ENCODE data around the gene LARP1. TPM values are rescaled to one million over a fixed set of nuclear protein-coding genes. Genes with fewer than 3 reads are reported as not detected.

The LARP1 gene
- 329 and 371 TPM in 2 replicates for total RNA-seq (2011; cell fraction: chromatin; rRNA removed; ENCODE audit: low replicate concordance)
- 172 and 190 TPM in 2 replicates for total RNA-seq (2011; cell fraction: nucleolus; rRNA removed)
- 207 and 246 TPM in 2 replicates for total RNA-seq (2011; cell fraction: nucleoplasm; rRNA removed)
- total RNA-seq (2014; rRNA removed), result 80.4 and 108 TPM in 2 replicates
- 103 and 123 TPM in 2 replicates for total RNA-seq (2014; rRNA removed; fragmentation: Illumina TruSeq; extraction: Trizol)
- total RNA-seq (2015; rRNA removed; fragmentation: Illumina TruSeq; extraction: Trizol), result 92.0 and 99.1 TPM in 2 replicates
- 267 and 300 TPM in 2 replicates for total RNA-seq (2021)
- 74.2 and 82.6 TPM in 2 replicates for polyA plus RNA-seq (2011; rRNA removed)
- polyA plus RNA-seq (2011; cell fraction: cytosol; rRNA removed), result 50.4 and 50.8 TPM in 2 replicates
- polyA plus RNA-seq (2011; cell fraction: nucleus; rRNA removed), result 249 and 279 TPM in 2 replicates
- polyA plus RNA-seq (2012), result 72.9 and 116 TPM in 2 replicates
- polyA plus RNA-seq (2014; fragmentation: Illumina TruSeq; extraction: Trizol), result 184 and 201 TPM in 2 replicates
- 10 to 100 TPM; 22.6 to 54.7 TPM for polyA plus RNA-seq (2014; fragmentation: Nextera tagmentation; extraction: Ambion mirVana)
- polyA plus RNA-seq (2014; rRNA removed), result 113 and 114 TPM in 2 replicates
- 95.4 and 99.1 TPM in 2 replicates for polyA minus RNA-seq (2011; rRNA and poly(A)+ RNA removed)
- polyA minus RNA-seq (2011; cell fraction: cytosol; rRNA and poly(A)+ RNA removed), result 92.4 and 104 TPM in 2 replicates
- polyA minus RNA-seq (2011; cell fraction: nucleus; rRNA and poly(A)+ RNA removed), result 77.0 and 118 TPM in 2 replicates
- Bru-seq, nascent RNA, result percentile 87 among the genes with signal in this experiment
- BruChase-seq, experiment 1, labeled RNA remaining after a 2-hour chase, result percentile 90 among the genes with signal in this experiment
- BruChase-seq, experiment 2, labeled RNA remaining after a 6-hour chase, result percentile 90 among the genes with signal in this experiment
- long read RNA-seq, experiment 1, transcript LARP1-214 (2 exons, 287 nt), result major isoform, 6 of 644 reads
- long read RNA-seq, experiment 1, partial matches to known transcripts, result 166 of 644 reads
- long read RNA-seq, experiment 1, other reads (novel, unspliced or antisense), result 472 of 644 reads
- long read RNA-seq, experiment 2, partial matches to known transcripts, result 6 of 96 reads
- long read RNA-seq, experiment 2, other reads (novel, unspliced or antisense), result 90 of 96 reads
- long read RNA-seq, experiment 3, partial matches to known transcripts, result 13 of 53 reads
- long read RNA-seq, experiment 3, other reads (novel, unspliced or antisense), result 39 of 53 reads

DNA sequence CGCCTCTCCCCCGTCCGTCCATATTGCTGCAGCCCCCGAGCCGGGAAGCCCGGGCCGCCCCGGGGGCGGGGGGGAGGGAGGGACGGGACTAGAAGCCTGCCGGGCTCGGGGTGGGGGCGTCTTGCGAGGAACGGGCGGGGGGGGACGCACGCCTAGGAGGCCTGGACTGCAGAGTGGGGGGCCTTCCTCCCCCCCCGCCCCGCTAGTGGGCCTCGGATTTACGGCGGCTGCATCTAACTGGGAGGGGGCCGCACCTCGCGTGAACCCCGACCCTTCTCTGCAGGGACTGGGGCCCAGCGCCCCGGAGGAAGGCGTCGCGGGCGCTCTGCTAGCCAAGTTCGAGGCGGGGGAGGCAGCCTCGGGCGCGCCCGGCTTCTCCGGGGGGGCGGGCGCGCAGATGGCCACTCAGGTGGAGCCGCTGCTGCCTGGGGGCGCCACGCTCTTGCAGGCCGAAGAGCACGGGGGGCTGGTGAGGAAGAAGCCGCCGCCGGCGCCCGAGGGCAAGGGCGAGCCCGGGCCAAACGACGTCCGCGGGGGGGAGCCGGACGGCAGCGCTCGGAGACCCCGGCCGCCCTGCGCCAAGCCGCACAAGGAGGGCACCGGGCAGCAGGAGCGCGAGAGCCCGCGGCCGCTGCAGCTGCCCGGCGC, at the start of gene LARP1:
TSS of gene LARP1 (plus strand) at position 17 of the 648 bp plus-strand sequence. CDS start at position 398, 381 bp downstream.
- Histone ChIP-seq H3K4me1 (replicated peaks in 1 of 2; ENCODE audit: control insufficient read depth in 2 of 2, insufficient read depth in 2 of 2, low read length in 2 of 2) (peaks cover 36 to 44% of the 10 kb centered on the region in 2 experiments), H3K79me2 (ENCODE audit: control insufficient read depth, insufficient read depth, low read length) (peaks cover 69% of the 10 kb centered on the region), H3K36me3 (ENCODE audit: control insufficient read depth, insufficient read depth, low read length) (peaks cover 16% of the 10 kb centered on the region; the same call in 2 of the 3 replicates), H3K9ac (ENCODE audit: insufficient read depth in 1 of 2, low read depth in 2 of 2, low read length in 2 of 2) (peak within 1 kb of the TSS; percentile 97 to 98), H3K9me1 (ENCODE audit: control insufficient read depth, insufficient read depth, low read length) (no peaks in the 10 kb centered on the region), H2AFZ (ENCODE audit: low read depth, low read length) (peak within 1 kb of the TSS; percentile 86), H3K4me3 (peak within 1 kb of the TSS; percentile 83), H3K9me3 (replicated peaks; ENCODE audit: control insufficient read depth, insufficient read depth, low read depth, low read length) (no peaks in the 10 kb centered on the region), H4K20me1 (replicated peaks; ENCODE audit: control insufficient read depth, insufficient read depth, low read length) (peaks cover 26% of the 10 kb centered on the region), H3K27ac (ENCODE audit: extremely low read depth, low read depth, low read length) (peak within 1 kb of the TSS; percentile 99), H3K27me3 (ENCODE audit: control insufficient read depth in 2 of 2, insufficient read depth in 2 of 2, low read length in 2 of 2) (no peaks in the 10 kb centered on the region), H3K4me2 (ENCODE audit: insufficient read depth, low read length) (peak within 1 kb of the TSS; percentile 89)
- no TSS peak for BruUV-seq (replicated peaks)
- ATAC-seq (peak; percentile 41), FAIRE-seq (no peak), DNase-seq (ENCODE audit: extremely low read depth in 1 of 4, low spot score in 3 of 4) (peak in 3 of 4 experiments; percentile 70 to 73 (median 71))
- intact Hi-C loops (cut with micrococcal nuclease), result loop anchor here (1.0 to 2.0 kb wide), 4 partner anchors 57 to 103 kb away; partner anchors contain the start of gene CNOT8
- ChIA-PET POLR2A (interaction anchor here (0.6 to 1.0 kb wide), 3 partner anchors 51 to 618 kb away, joined by 3 read pairs; no protein-coding TSS in a partner anchor), CTCF (ENCODE audit: low intra/inter-chr PET ratio) (interaction anchor here (0.7 kb wide), 1 partner anchor 73 kb away, joined by 11 read pairs; no protein-coding TSS in a partner anchor)
- in situ Hi-C loops (cut with MboI), result no loop called here
- WGBS (ENCODE audit: insufficient coverage, low coverage, missing lambda C conversion rate), result 0% methylated on average over 7 of the region's 75 CpGs
- TF ChIP-seq, protein P1, sequence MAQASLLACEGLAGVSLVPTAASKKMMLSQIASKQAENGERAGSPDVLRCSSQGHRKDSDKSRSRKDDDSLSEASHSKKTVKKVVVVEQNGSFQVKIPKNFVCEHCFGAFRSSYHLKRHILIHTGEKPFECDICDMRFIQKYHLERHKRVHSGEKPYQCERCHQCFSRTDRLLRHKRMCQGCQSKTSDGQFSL (CRISPR knock-in tag; IDR thresholded peaks at IDR 0.05), result peak; percentile 72; the same call in 1 of the 2 replicates
- TF ChIP-seq, protein P1 (tag; IDR thresholded peaks at IDR 0.05), result no peak; a peak in 1 of 4 replicates
- peak; percentile 69; the same call in 1 of the 2 replicates for TF ChIP-seq ZBTB17 (CRISPR knock-in tag; IDR thresholded peaks at IDR 0.05)
- TF ChIP-seq MEF2D (tag; conservative IDR thresholded peaks at IDR 0.05; ENCODE audit: low read depth), result no peak
- no peak for TF ChIP-seq CBX5 (IDR thresholded peaks at IDR 0.05; ENCODE audit: borderline replicate concordance, low read depth)
- no peak; the same call in 1 of the 2 replicates for TF ChIP-seq ZNF76 (CRISPR knock-in tag; IDR thresholded peaks at IDR 0.05; ENCODE audit: borderline replicate concordance)
- TF ChIP-seq ARNT (IDR thresholded peaks at IDR 0.05), result no peak
- peak; percentile 32; the same call in 1 of the 2 replicates for TF ChIP-seq ZC3H4 (CRISPR knock-in tag; IDR thresholded peaks at IDR 0.05; ENCODE audit: borderline replicate concordance)
- TF ChIP-seq, protein P2, sequence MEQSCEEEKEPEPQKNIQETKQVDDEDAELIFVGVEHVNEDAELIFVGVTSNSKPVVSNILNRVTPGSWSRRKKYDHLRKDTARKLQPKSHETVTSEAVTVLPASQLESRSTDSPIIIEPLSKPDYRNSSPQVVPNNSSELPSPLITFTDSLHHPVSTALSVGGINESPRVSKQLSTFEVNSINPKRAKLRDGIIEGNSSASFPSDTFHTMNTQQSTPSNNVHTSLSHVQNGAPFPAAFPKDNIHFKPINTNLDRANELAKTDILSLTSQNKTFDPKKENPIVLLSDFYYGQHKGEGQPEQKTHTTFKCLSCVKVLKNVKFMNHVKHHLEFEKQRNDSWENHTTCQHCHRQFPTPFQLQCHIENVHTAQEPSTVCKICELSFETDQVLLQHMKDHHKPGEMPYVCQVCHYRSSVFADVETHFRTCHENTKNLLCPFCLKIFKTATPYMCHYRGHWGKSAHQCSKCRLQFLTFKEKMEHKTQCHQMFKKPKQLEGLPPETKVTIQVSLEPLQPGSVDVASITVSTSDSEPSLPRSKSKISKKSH (CRISPR knock-in tag; IDR thresholded peaks at IDR 0.05), result no peak
- peak in 1 of 2 experiments; percentile 34; a peak in 2 of 4 replicates for TF ChIP-seq SIN3A (IDR thresholded peaks at IDR 0.05; ENCODE audit: borderline replicate concordance in 2 of 2, control insufficient read depth in 1 of 2, low read depth in 2 of 2, low read length in 2 of 2)
- TF ChIP-seq, protein P3, sequence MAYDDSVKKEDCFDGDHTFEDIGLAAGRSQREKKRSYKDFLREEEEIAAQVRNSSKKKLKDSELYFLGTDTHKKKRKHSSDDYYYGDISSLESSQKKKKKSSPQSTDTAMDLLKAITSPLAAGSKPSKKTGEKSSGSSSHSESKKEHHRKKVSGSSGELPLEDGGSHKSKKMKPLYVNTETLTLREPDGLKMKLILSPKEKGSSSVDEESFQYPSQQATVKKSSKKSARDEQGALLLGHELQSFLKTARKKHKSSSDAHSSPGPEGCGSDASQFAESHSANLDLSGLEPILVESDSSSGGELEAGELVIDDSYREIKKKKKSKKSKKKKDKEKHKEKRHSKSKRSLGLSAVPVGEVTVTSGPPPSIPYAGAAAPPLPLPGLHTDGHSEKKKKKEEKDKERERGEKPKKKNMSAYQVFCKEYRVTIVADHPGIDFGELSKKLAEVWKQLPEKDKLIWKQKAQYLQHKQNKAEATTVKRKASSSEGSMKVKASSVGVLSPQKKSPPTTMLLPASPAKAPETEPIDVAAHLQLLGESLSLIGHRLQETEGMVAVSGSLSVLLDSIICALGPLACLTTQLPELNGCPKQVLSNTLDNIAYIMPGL (CRISPR knock-in tag; IDR thresholded peaks at IDR 0.05), result no peak
